Nucleus accumbens (tissue), 56 donors: ENCODE results near the gene SYT4.

Experiments used
- DNase-seq, 56 donors: peaks; one replicate each; lab custom pipeline; 2025; lab: John Stamatoyannopoulos, UW

Gene SYT4

GRCh38 chr18:43222501-43222900 is 54.8 kb downstream of the SYT4 start:
- no peak for DNase-seq

DNA sequence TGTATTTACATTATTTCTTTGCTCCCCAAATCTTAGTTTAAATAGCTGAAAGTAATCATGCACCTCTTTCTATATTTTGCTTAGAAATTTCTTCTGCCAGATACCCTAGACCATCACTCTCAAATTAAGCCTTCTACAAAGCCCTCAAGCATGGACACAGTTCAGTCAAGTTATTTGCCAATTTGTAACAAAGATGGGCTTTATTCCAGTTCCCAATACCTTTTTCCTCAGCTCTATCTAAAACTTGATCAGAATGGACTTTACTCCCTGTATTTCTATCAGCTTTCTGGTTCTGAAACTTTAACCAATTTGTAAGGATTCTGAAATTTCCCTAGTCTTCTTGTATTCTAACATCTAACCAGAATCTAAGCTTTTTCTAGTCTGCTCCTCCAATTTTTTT is 56.6 kb downstream of the SYT4 start:
- DNase-seq: no peak
